Activated B cell treated with CpG ODN at 0.5 μM for 24 hours (primary cell): ENCODE measurements around the gene SNAPC1. TPM values are rescaled to one million over a fixed set of nuclear protein-coding genes. Genes with fewer than 3 reads are reported as not detected.

ENCODE experiments used
- ATAC-seq: fragments of 200-7000 bp; cut with Tn5 transposase; one replicate; pipeline ENCODE4 v1.10.0; 2021; ENCODE audit warnings: low read depth, mild to moderate bottlenecking, moderate library complexity
- CTCF ChIA-PET: fragments of 350-600 bp; sonication (Branson Sonifier 250); formaldehyde crosslinking; loops from one replicate; lab custom pipeline; 2021; ENCODE audit warnings: antibody characterized with exemption; lab: Charles Lee
- POLR2A ChIA-PET: fragments of 350-600 bp; sonication (Branson Sonifier 250); formaldehyde crosslinking; loops from one replicate; lab custom pipeline; 2021; ENCODE audit warnings: antibody characterized with exemption; lab: Charles Lee
- DNase-seq: peaks from one replicate; pipeline ENCODE4 v3.0.0; 2022
- H3K27ac Mint-ChIP-seq: one replicate; pipeline ENCODE4 v1.8.0; 2020; ENCODE audit warnings: mixed read lengths
- H3K27me3 Mint-ChIP-seq: one replicate; pipeline ENCODE4 v1.8.0; 2021; ENCODE audit warnings: mixed read lengths
- H3K36me3 Mint-ChIP-seq: one replicate; pipeline ENCODE4 v1.8.0; 2021; ENCODE audit warnings: low read depth, mixed read lengths
- H3K4me1 Mint-ChIP-seq: one replicate; pipeline ENCODE4 v1.8.0; 2021; ENCODE audit warnings: mixed read lengths
- H3K4me3 Mint-ChIP-seq: one replicate; pipeline ENCODE4 v1.8.0; 2020; ENCODE audit warnings: mild to moderate bottlenecking, mixed read lengths
- H3K9me3 Mint-ChIP-seq: one replicate; pipeline ENCODE4 v1.8.0; 2020; ENCODE audit warnings: mixed read lengths
- intact Hi-C: fragments of 100-400 bp; cut with micrococcal nuclease; formaldehyde crosslinking; loops from one replicate; pipeline ENCODE4 v1.15.1; 2024
- total RNA-seq: library from RNA; stranded (reverse); gene quantifications from 2 replicates; pipeline ENCODE4 v1.2.3, GENCODE V29; 2022
- TF ChIP-seq, protein P1 (sequence below): fragments of 200-600 bp; IDR thresholded peaks from one replicate; pipeline ENCODE4 v1.8.0; 2022; ENCODE audit warnings: antibody characterized with exemption, mild to moderate bottlenecking

The SNAPC1 gene
- total RNA-seq, 1 donor from 2014 or later, result 5.2 TPM

- peaks cover 89% of the 10 kb centered on the region for H3K36me3 Mint-ChIP-seq
- POLR2A ChIA-PET, result interaction anchor here (0.6 to 1.9 kb wide), 6 partner anchors 17 to 249 kb away, joined by 3 to 6 read pairs (median 4); partner anchors contain the start of gene HIF1A
- intact Hi-C loops, result no loop called here
- no peak overlapping the region for H3K4me3 Mint-ChIP-seq
- TF ChIP-seq, protein P1, sequence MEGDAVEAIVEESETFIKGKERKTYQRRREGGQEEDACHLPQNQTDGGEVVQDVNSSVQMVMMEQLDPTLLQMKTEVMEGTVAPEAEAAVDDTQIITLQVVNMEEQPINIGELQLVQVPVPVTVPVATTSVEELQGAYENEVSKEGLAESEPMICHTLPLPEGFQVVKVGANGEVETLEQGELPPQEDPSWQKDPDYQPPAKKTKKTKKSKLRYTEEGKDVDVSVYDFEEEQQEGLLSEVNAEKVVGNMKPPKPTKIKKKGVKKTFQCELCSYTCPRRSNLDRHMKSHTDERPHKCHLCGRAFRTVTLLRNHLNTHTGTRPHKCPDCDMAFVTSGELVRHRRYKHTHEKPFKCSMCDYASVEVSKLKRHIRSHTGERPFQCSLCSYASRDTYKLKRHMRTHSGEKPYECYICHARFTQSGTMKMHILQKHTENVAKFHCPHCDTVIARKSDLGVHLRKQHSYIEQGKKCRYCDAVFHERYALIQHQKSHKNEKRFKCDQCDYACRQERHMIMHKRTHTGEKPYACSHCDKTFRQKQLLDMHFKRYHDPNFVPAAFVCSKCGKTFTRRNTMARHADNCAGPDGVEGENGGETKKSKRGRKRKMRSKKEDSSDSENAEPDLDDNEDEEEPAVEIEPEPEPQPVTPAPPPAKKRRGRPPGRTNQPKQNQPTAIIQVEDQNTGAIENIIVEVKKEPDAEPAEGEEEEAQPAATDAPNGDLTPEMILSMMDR, result no peak
- no peaks in the 10 kb centered on the region for H3K9me3 Mint-ChIP-seq
- H3K27ac Mint-ChIP-seq, result peak overlapping the region; percentile 73
- H3K27me3 Mint-ChIP-seq, result no peaks in the 10 kb centered on the region
- CTCF ChIA-PET, result interaction anchor here (1.5 to 5.2 kb wide), 3 partner anchors 251 to 265 kb away, joined by 7 to 39 read pairs (median 7); no protein-coding TSS in a partner anchor
- ATAC-seq, result peak; percentile 31
- DNase-seq, result no peak
- H3K4me1 Mint-ChIP-seq, result peaks cover 65% of the 10 kb centered on the region
These were observed 35.2 kb upstream of the SNAPC1 start for GRCh38 chr14:61726778-61727658.

- H3K4me1 Mint-ChIP-seq, result peaks cover 41% of the 10 kb centered on the region
- DNase-seq (no peak), ATAC-seq (no peak)
- peaks cover 92% of the 10 kb centered on the region for H3K36me3 Mint-ChIP-seq
- H3K4me3 Mint-ChIP-seq, result no peak overlapping the region
- ChIA-PET CTCF (interaction anchor here (0.7 to 5.2 kb wide), 16 partner anchors 11 to 396 kb away, joined by 3 to 39 read pairs (median 4); no protein-coding TSS in a partner anchor), POLR2A (interaction anchor here (0.7 to 1.0 kb wide), 2 partner anchors 10 to 149 kb away, joined by 3 read pairs; no protein-coding TSS in a partner anchor)
- H3K9me3 Mint-ChIP-seq, result no peaks in the 10 kb centered on the region
- intact Hi-C loops, result loop anchor here (1.0 to 5.0 kb wide), 5 partner anchors 34 to 270 kb away; partner anchors contain the start of gene HIF1A
- peak overlapping the region; percentile 57 for H3K27ac Mint-ChIP-seq
- TF ChIP-seq, protein P1, result no peak
- no peaks in the 10 kb centered on the region for H3K27me3 Mint-ChIP-seq
These were observed 31.4 kb upstream of the SNAPC1 start for GRCh38 chr14:61730756-61731373.

DNA sequence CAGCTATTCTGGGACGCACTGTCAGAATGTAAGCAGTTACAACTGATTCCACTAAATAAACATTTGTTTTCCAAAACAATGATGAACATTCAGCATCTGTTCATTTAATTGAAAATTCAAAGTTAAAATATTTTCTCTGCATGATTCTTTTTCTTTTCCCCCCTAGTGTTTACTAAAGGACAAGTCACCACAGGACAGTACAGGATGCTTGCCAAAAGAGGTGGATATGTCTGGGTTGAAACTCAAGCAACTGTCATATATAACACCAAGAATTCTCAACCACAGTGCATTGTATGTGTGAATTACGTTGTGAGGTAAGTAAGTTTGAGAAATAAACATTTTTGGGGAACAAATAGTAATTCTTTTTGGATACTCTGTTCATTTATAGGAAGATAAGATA lies 28.2 kb upstream of the SNAPC1 start:
- peaks cover 28% of the 10 kb centered on the region for H3K4me1 Mint-ChIP-seq
- no peaks in the 10 kb centered on the region for H3K27me3 Mint-ChIP-seq

DNA sequence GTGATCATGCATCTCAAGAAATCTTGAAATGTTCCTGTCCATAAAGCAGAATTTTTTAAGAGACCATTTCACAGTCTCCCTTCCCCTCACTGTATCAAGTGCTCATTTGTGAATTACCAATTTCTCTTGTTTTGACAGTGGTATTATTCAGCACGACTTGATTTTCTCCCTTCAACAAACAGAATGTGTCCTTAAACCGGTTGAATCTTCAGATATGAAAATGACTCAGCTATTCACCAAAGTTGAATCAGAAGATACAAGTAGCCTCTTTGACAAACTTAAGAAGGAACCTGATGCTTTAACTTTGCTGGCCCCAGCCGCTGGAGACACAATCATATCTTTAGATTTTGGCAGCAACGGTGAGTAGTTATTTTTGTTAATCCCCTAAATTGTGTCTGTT lies 25.5 kb upstream of the SNAPC1 start:
- no peak for DNase-seq
- H3K27ac Mint-ChIP-seq, result peak overlapping the region; percentile 54
- intact Hi-C loops, result no loop called here
- H3K4me1 Mint-ChIP-seq, result peaks cover 12% of the 10 kb centered on the region
- H3K4me3 Mint-ChIP-seq, result no peak overlapping the region
- no peaks in the 10 kb centered on the region for H3K9me3 Mint-ChIP-seq
- H3K27me3 Mint-ChIP-seq, result no peaks in the 10 kb centered on the region
- ChIA-PET CTCF (interaction anchor here (0.6 kb wide), 1 partner anchor 28 kb away, joined by 3 read pairs; no protein-coding TSS in a partner anchor), POLR2A (interaction anchor here (1.2 kb wide), 1 partner anchor 25 kb away, joined by 3 read pairs; no protein-coding TSS in a partner anchor)
- TF ChIP-seq, protein P1, result no peak
- peaks cover 82% of the 10 kb centered on the region for H3K36me3 Mint-ChIP-seq
- no peak for ATAC-seq

More for the DNA sequence above, 28.2 kb upstream of the SNAPC1 start:
- POLR2A ChIA-PET, result interaction anchor here (0.8 kb wide), 1 partner anchor 264 kb away, joined by 3 read pairs; no protein-coding TSS in a partner anchor
- peaks cover 89% of the 10 kb centered on the region for H3K36me3 Mint-ChIP-seq
- intact Hi-C loops, result loop anchor here (5.0 kb wide), 1 partner anchor 37 kb away; the partner anchor contains the start of gene HIF1A
- no peak overlapping the region for H3K27ac Mint-ChIP-seq
- CTCF ChIA-PET, result interaction anchor here (1.2 to 1.8 kb wide), 2 partner anchors 103 to 273 kb away, joined by 4 to 7 read pairs; no protein-coding TSS in a partner anchor
- H3K4me3 Mint-ChIP-seq, result no peak overlapping the region
- ATAC-seq (no peak), DNase-seq (no peak)
- H3K9me3 Mint-ChIP-seq, result no peaks in the 10 kb centered on the region
- TF ChIP-seq, protein P1, result no peak
